Umbilical cord (tissue), 2 donors: Measurements from ENCODE around the gene NCK1. TPM values are rescaled to one million over a fixed set of nuclear protein-coding genes. Genes with fewer than 3 reads are reported as not detected.
"Not testable (repeated sequence)": the region's sequence is repeated elsewhere in the genome, so short reads cannot be mapped to it uniquely, and the experiment has no call there.

Source experiments
- DNase-seq: peaks from one replicate; pipeline ENCODE4 v3.0.0-alpha.2; 2015; ENCODE audit warnings: low spot score
- total RNA-seq: library from RNA; depleted of rRNA; stranded (reverse); fragments of >200 nt; gene quantifications from one replicate; pipeline ENCODE4 v1.2.3, GENCODE V29; 2014; ENCODE audit warnings: low replicate concordance; ENCODE audit not compliant: insufficient read depth

Gene NCK1
- total RNA-seq, 1 donor from 2014 or later: 89.6 TPM

DNA sequence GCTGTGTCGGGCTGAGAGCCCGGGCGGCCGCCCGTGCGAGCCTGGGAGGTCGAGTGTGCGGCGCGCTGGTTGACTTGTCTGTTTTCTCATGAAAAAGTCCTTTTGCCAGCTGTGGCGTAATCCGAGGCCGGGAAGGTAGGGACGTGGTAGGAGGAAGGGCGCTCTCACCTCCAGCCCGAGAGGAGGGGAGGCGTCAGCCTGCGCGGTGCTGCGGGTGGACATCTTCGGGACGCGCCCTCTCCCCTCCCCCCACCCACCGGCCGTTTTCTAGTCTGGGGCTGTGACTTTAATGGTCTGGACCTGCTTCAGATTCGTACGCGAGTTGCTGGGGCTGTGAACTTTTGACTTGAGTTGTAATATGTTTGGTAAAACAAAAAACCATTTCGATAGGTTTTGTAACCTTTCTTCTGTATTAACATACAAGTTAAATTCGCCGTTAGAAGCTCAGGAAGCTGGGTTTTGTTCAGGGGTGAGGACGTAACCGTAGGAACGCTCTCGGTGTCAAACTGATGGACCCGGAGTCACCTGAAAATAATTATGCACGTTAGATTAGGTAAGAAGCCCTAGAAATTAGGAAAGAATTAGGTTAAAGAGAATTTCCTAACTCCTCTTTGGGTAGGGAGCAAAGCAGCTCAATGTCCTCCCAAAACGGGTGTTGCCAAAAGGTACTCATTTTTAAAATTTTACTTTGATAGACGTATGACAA is 762 bp downstream of the NCK1 start:
- DNase-seq: peak; percentile 64

- DNase-seq: no peak
These were observed 7.3 kb downstream of the NCK1 start for GRCh38 chr3:136869282-136869681.

GRCh38 chr3:136872258-136872657 is 10.2 kb downstream of the NCK1 start:
- not testable (repeated sequence) for DNase-seq

DNA sequence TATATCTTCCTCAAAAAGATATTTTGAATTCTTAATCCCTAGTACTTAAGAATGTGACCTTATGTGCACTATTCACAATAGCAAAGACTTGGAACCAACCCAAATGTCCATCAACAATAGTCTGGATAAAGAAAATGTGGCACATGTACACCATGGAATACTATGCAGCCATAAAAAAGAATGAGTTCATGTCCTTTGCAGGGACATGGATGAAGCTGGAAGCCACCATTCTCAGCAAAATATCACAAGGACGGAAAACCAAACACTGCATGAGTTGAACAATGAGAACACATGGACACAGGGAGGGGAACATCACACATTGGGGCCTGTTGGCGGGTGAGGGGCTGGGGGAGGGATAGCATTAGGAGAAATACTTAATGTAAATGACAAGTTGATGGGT is 17.5 kb downstream of the NCK1 start:
- DNase-seq: not testable (repeated sequence)

- DNase-seq: no peak
These were observed 20.6 kb downstream of the NCK1 start for GRCh38 chr3:136882571-136882970.

GRCh38 chr3:136883967-136884720 is 22.1 kb downstream of the NCK1 start:
- no peak for DNase-seq

DNA sequence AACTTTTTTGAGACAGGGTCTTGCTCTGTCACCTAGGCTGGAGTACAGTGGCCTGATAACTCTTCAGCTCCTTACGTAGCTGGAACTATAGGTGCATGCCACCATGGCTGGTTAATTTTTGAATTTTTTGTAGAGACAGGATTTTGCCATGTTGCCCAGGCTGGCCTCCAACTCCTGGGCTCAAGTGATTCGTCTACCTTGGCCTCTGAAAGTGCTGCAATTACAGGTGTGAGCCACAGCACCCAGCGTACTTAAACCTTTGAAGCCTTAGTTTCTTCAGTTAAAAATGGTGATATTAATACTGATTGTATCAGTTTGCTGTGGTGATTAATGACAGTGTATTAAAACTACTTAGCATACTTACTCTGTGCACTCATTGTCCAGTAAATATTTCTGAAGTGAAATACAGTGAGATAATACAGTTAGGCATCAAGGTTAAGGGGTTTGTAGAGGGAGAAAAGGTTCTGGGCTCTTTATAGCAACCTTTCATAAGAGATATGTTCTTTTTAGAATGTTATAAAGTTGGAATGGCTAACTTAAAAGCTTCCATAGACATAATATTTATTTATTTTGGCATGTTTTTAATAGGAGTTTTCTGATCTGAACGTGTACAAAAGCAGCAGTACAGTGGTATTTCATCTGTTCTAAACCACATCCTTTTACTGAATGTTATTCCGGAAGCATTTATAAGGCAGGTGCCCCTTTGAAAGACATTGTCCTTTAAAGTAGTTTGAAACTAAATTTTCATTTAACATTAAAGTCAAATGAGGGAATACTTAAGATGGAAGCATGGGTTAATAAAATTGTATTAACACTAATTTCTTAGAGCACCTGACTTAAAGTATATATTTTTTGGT is 23.6 kb downstream of the NCK1 start:
- no peak for DNase-seq

- no peak for DNase-seq
These were observed 27.9 kb downstream of the NCK1 start for GRCh38 chr3:136889947-136890346.

- no peak for DNase-seq
These were observed 30.2 kb downstream of the NCK1 start for GRCh38 chr3:136891934-136892855.

DNA sequence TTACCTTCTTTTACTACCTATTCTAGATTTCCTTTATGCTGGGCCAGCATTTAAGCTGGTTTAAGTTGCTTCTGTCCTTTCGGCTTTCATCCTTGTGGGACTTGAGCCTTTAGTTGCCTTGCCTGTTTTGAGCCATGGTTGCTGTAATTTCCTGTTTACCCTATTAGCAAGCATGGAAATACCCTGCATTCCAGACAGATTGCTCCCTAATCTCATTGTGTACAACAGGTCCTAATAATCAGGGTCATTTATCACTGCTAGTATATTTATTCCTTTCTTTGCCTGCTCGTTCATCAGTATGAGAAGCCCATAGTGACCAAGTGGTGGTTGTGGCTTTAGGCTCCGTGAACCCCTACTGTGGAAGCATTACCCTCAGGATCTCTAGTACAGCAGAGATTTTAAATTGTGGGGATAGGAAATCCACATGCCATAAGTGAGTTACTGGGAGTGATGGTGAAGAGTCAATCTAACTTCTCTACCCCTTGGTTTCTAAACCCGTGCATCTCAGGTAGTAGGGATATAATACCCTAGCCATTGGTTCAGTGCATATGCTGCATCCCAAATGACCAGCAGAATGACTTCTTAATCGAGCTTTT is 31.9 kb downstream of the NCK1 start:
- DNase-seq: no peak

DNA sequence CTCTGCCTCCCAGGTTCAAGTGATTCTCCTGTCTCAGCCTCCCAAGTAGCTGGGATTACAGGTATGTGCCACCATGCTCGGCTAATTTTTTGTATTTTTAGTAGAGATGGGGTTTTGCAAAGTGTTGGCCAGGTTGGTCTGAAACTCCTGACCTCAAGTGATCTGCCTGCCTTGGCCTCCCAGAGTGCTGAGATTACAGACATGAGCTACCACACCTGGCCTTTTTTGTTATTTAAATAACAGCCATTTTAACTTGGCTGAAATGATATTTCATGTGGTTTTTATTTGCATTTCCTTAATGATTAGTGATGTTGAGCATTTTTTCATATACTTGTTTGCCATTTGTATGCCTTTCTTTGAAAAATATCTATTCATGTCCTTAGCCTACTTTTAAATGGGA is 35.2 kb downstream of the NCK1 start:
- DNase-seq: not testable (repeated sequence)

DNA sequence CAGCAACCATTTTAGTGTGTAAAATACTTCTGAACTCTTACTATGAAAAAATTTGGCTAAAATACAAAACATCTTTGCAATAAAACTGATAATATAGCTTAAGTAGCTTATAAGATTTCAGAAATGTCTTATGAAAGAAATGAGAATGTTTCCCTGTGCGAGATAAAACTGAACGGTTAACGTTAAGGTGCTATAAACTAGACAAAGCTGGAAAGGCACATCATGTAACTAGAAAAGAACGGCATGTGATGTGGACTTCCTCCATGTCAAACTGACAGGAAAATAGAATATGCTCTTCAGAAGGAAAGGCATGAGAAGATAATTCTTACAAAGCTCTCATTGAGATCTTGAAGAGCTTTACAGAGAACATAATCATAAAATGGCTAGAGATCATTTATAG is 36.5 kb downstream of the NCK1 start:
- DNase-seq: peak; percentile 68

DNA sequence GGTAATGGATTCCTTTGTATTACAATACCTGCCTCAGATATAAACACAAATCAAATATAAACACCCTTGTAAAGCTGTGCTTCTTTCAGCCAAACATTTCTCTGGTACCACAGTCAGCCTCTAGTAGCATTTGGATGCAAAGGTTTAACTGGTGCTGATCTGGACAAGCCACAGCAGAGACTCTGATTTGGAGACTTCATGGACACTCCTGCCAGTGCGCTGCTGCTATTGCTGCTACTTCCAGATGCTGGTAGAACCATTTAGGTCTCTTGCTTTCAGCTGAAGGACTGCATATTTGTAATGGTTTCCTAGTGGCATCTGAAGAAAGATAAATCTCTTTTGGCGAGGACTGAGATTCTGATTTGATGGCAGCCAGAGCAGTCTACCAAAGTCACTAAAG is 36.9 kb downstream of the NCK1 start:
- peak; percentile 58 for DNase-seq

GRCh38 chr3:136899622-136900158 is 37.7 kb downstream of the NCK1 start:
- DNase-seq: peak; percentile 69

DNA sequence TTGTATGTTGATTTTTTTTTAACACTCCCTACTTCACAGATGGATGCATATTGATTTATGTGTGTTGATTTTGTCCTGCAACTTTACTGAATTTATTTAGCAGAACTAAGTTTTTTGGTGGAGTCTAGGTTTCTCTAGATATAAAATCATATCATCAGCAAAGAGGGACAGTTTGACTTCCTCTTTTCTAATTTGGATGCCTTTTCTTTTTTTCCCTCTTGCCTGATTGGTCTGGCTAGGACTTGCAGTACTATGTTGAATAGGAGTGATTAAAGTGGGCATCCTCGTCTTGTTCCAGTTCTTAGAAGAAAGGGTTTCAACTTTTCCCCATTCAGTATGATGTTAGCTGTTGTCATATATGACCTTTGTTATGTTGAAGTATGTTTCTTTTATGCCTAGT is 38.7 kb downstream of the NCK1 start:
- DNase-seq: not testable (repeated sequence)

GRCh38 chr3:136901391-136901790 is 39.4 kb downstream of the NCK1 start:
- DNase-seq: no peak

GRCh38 chr3:136902530-136902929 is 40.5 kb downstream of the NCK1 start:
- DNase-seq: not testable (repeated sequence)

- DNase-seq: no peak
These were observed 41.9 kb downstream of the NCK1 start for GRCh38 chr3:136903899-136904298.

DNA sequence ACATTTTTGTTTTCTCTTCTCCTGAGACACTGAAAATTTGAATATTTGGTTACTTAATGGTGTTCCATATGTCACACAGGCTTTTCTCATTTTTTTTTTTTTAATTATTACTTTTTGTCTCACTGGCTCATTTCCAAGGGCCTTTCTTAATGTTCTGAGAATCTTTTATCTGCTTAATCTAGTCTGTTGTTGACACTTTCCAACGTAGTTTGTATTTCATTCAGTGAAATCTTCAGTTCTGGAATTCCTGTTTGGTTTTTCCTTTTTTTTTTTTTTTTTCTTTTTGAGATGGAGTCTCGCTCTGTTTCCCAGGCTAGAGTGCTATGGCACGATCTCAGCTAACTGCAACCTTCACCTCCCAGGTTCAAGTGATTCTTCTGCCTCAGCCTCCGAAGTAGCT is 42.7 kb downstream of the NCK1 start:
- no peak for DNase-seq

DNA sequence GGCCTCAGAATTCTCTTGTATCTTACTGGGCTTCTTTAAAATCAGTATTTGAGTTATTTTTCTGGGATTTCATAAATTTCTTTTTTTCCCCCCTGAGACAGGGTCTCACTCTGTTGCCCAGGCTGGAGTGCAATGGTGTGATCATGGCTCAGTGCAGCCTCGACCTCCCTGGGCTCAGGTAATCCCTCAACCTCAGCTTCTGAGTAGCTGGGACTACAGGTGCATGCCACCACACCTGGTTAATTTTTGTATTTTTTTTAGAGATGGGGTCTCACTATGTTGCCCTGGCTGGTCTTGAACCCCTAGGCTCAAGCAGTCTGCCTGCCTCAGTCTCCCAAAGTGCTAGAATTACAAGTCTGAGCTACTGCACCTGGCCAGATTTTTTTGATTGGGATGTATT is 43.5 kb downstream of the NCK1 start:
- no peak for DNase-seq
